HCT116 (cell line): Measurements from ENCODE around the gene TGFBR3. TPM values are rescaled to one million over a fixed set of nuclear protein-coding genes. Genes with fewer than 3 reads are reported as not detected.

ENCODE experiments used
- ATAC-seq: fragments of 200-7000 bp; cut with Tn5 transposase; 2 replicates; pipeline ENCODE4 v1.9.1; 2020; ENCODE audit warnings: mild to moderate bottlenecking, moderate library complexity
- BruUV-seq: library from RNA; stranded (reverse); fragments of 400-500 nt; replicated peaks from 2 replicates; lab custom pipeline; 2021; lab: Mats Ljungman, UMichigan
- CTCF ChIA-PET: fragments of 300-600 bp; sonication (Branson Sonifier 250); formaldehyde crosslinking; loops from one replicate; lab custom pipeline; 2021; ENCODE audit warnings: antibody characterized with exemption; lab: Charles Lee
- POLR2A ChIA-PET: fragments of 300-600, 350-600 bp; sonication (Branson Sonifier 250); formaldehyde crosslinking; loops from one replicate; lab custom pipeline; 2021; ENCODE audit warnings: antibody characterized with exemption; lab: Charles Lee
- RAD21 ChIA-PET, 2 experiments: fragments of 300-600 bp; sonication (Branson Sonifier 250); formaldehyde crosslinking; loops; one replicate each; lab custom pipeline; 2023; ENCODE audit warnings: low total read pairs in 2 of 2; ENCODE audit not compliant: uncharacterized antibody in 2 of 2, unreplicated experiment in 2 of 2, low non-redundant PET in 1 of 2; lab: Charles Lee
- DNase-seq: peaks from one replicate; pipeline ENCODE4 v3.0.0-alpha.2; 2010; ENCODE audit warnings: low read depth, low spot score
- H2AFZ ChIP-seq: fragments of 200-600 bp; shearing (Covaris generic), sonication (generic); 2 replicates; pipeline ENCODE4 v1.6.1; 2017; ENCODE audit warnings: low read depth, mixed run types, mixed read lengths, antibody characterized with exemption, low read length; ENCODE audit not compliant: poor library complexity, severe bottlenecking
- H3K27ac ChIP-seq: 2 replicates; pipeline ENCODE4 v1.5.1; 2012; ENCODE audit warnings: low read depth, low read length
- H3K27me3 ChIP-seq: fragments of 200-600 bp; sonication (generic); 2 replicates; pipeline ENCODE4 v1.6.1; 2016; ENCODE audit warnings: mixed run types, low read length, mixed read lengths; ENCODE audit not compliant: insufficient read depth
- H3K36me3 ChIP-seq, 2 experiments: fragments of 200-500 bp in 1 of 2; fragments of 200-600 bp in 1 of 2; sonication (Bioruptor generic) in 1 of 2; sonication (generic) in 1 of 2; 2 replicates each; pipeline versions ENCODE4 v1.5.1 to v1.6.1; 2014 to 2016; ENCODE audit warnings: low read length in 2 of 2, inconsistent platforms in 1 of 2, mixed read lengths in 1 of 2, mixed run types in 1 of 2; ENCODE audit not compliant: insufficient read depth in 2 of 2, control insufficient read depth in 1 of 2
- H3K4me1 ChIP-seq, 2 experiments: fragments of 200-600 bp in 1 of 2; sonication (generic) in 1 of 2; 2 replicates each; pipeline versions ENCODE4 v1.5.1 to v1.6.1; 2012 to 2017; ENCODE audit warnings: low read length in 2 of 2, inconsistent platforms in 1 of 2, mild to moderate bottlenecking in 1 of 2, mixed read lengths in 1 of 2, mixed run types in 1 of 2, moderate library complexity in 1 of 2; ENCODE audit not compliant: insufficient read depth in 2 of 2, control insufficient read depth in 1 of 2
- H3K4me2 ChIP-seq: fragments of 200-600 bp; sonication (generic); 2 replicates; pipeline ENCODE4 v1.6.1; 2017; ENCODE audit warnings: mixed run types, low read length, mixed read lengths
- H3K4me3 ChIP-seq, 2 experiments: fragments of 200-600 bp in 1 of 2; sonication (generic) in 1 of 2; replicated peaks in 1 of 2; 2 replicates each; pipeline ENCODE4 v1.5.1; 2011 to 2016; ENCODE audit warnings: low read length in 2 of 2, control low read depth in 1 of 2, low read depth in 1 of 2, mild to moderate bottlenecking in 1 of 2, mixed read lengths in 1 of 2, mixed run types in 1 of 2
- H3K79me2 ChIP-seq: fragments of 200-600 bp; sonication (generic); 2 replicates; pipeline ENCODE4 v1.6.1; 2017; ENCODE audit warnings: mild to moderate bottlenecking, mixed run types, low read length, moderate library complexity, mixed read lengths; ENCODE audit not compliant: insufficient read depth
- H3K9ac ChIP-seq: fragments of 200-600 bp; sonication (generic); 2 replicates; pipeline ENCODE4 v1.6.1; 2016; ENCODE audit warnings: low read length, mixed read lengths
- H3K9me2 ChIP-seq: fragments of 200-600 bp; sonication (generic), shearing (Covaris generic); 2 replicates; pipeline ENCODE4 v1.6.1; 2017; ENCODE audit warnings: mixed run types, mild to moderate bottlenecking, moderate library complexity; ENCODE audit not compliant: insufficient read depth
- H3K9me3 ChIP-seq, 2 experiments: fragments of 200-500 bp in 1 of 2; fragments of 200-600 bp in 1 of 2; sonication (Bioruptor generic) in 1 of 2; sonication (generic) in 1 of 2; 2 replicates each; pipeline ENCODE4 v1.6.1; 2014 to 2017; ENCODE audit warnings: low read length in 2 of 2, mixed read lengths in 2 of 2, inconsistent platforms in 1 of 2, low read depth in 1 of 2, mild to moderate bottlenecking in 1 of 2, mixed run types in 1 of 2, moderate library complexity in 1 of 2; ENCODE audit not compliant: control insufficient read depth in 1 of 2, insufficient read depth in 1 of 2
- H4K20me1 ChIP-seq: fragments of 200-600 bp; sonication (generic), shearing (Covaris generic); 2 replicates; pipeline ENCODE4 v1.6.1; 2017; ENCODE audit warnings: mixed run types, mild to moderate bottlenecking, moderate library complexity; ENCODE audit not compliant: insufficient read depth
- CEBPB ChIP-seq: IDR thresholded peaks from 2 replicates; pipeline ENCODE4 v1.6.1; 2012; ENCODE audit warnings: low read depth
- EGR1 ChIP-seq: IDR thresholded peaks from 2 replicates; pipeline ENCODE4 v1.6.1; 2012; ENCODE audit warnings: low read depth
- EZH2 ChIP-seq: fragments of 200-600 bp; sonication (generic); IDR thresholded peaks from 2 replicates; pipeline ENCODE4 v1.6.1; 2017; ENCODE audit warnings: antibody characterized with exemption, mixed run types
- EZH2phosphoT487 ChIP-seq: fragments of 200-600 bp; IDR thresholded peaks from 2 replicates; pipeline ENCODE4 v1.6.1; 2018; ENCODE audit warnings: antibody characterized with exemption, borderline replicate concordance
- FOSL1 ChIP-seq: IDR thresholded peaks from 2 replicates; pipeline ENCODE4 v1.6.1; 2012; ENCODE audit warnings: low read depth
- JUND ChIP-seq: IDR thresholded peaks from 2 replicates; pipeline ENCODE4 v1.6.1; 2012
- MAX ChIP-seq: IDR thresholded peaks from 2 replicates; pipeline ENCODE4 v1.6.1; 2012
- POLR2A ChIP-seq: IDR thresholded peaks from 2 replicates; pipeline ENCODE4 v1.7.0; 2011; ENCODE audit warnings: borderline replicate concordance; ENCODE audit not compliant: insufficient read depth, insufficient read length; ENCODE audit errors: extremely low read depth
- POLR2AphosphoS5 ChIP-seq: IDR thresholded peaks from 2 replicates; pipeline ENCODE4 v1.6.1; 2011; ENCODE audit warnings: mild to moderate bottlenecking, low read depth, low read length, moderate library complexity
- RAD21 ChIP-seq: IDR thresholded peaks from 2 replicates; pipeline ENCODE4 v1.6.1; 2012; ENCODE audit warnings: low read depth, mild to moderate bottlenecking
- SP1 ChIP-seq: IDR thresholded peaks from 2 replicates; pipeline ENCODE4 v1.6.1; 2012; ENCODE audit warnings: low read depth
- SRF ChIP-seq: IDR thresholded peaks from 2 replicates; pipeline ENCODE4 v1.6.1; 2012; ENCODE audit warnings: low read depth
- YY1 ChIP-seq: IDR thresholded peaks from 2 replicates; pipeline ENCODE4 v1.6.1; 2011; ENCODE audit warnings: low read length, low read depth, moderate library complexity, mild to moderate bottlenecking; ENCODE audit not compliant: insufficient replicate concordance; ENCODE audit errors: extremely low read depth
- ZBTB33 ChIP-seq: IDR thresholded peaks from 2 replicates; pipeline ENCODE4 v1.6.1; 2011; ENCODE audit warnings: mild to moderate bottlenecking, low read length, moderate library complexity; ENCODE audit not compliant: insufficient replicate concordance; ENCODE audit errors: extremely low read depth
- ZFX ChIP-seq: fragments of 450-650 bp; IDR thresholded peaks from 2 replicates; pipeline ENCODE4 v1.6.1; 2017
- ZNF274 ChIP-seq: fragments of 200-500 bp; sonication (Bioruptor generic); IDR thresholded peaks from 2 replicates; pipeline ENCODE4 v1.6.1; 2014; ENCODE audit warnings: mild to moderate bottlenecking, low read depth, low read length, inconsistent platforms
- intact Hi-C: fragments of 100-400 bp; cut with micrococcal nuclease; formaldehyde crosslinking; loops from 2 replicates; pipeline ENCODE4 v1.10.0; 2022
- total RNA-seq: library from RNA; stranded (reverse); gene quantifications from one replicate; pipeline ENCODE4 v1.2.1, GENCODE V29; 2021; ENCODE audit not compliant: unreplicated experiment

The TGFBR3 gene
- total RNA-seq, 1 experiment from 2014 or later: 7.1 TPM

DNA sequence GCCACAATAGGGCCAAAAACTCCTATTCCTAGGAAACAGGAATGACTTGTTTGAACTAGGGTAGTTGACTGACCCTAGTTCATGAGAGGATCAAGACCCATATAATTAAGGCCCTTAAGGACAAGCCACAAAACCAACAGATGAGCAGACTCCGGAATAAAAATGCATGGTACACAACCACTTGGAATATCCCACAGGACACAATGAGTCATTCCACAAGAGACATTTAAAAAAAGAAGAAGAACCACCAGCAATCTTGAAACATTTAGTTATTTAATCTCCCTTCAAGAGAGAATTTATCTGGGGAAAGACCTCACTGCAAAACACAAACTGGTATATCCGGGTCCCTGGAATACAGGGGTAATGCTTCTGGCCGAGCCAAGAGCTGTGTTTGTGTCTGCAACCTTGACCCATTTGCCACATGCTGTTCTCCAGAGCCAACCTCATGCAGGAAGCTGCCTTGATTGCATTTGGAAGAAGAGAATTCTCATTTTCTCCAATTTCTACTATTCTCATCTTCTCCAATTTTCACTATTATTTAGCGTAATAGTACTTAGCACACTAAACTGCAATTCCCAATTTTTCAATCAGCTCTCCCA is 135.5 kb downstream of the TGFBR3 start:
- no peaks in the 10 kb centered on the region for H3K27me3 ChIP-seq
- intact Hi-C loops: no loop called here
- no peaks in the 10 kb centered on the region for H3K4me1 ChIP-seq
- CTCF ChIA-PET: no interaction called here
- DNase-seq (no peak), ATAC-seq (no peak)
- RAD21 ChIA-PET: interaction anchor here in 1 of 2 experiments (0.6 kb wide), 1 partner anchor 176 kb away, joined by 4 read pairs; no protein-coding TSS in a partner anchor
- POLR2A ChIA-PET: no interaction called here
- peaks cover 0 to 11% of the 10 kb centered on the region in 2 experiments; a peak in 2 of 4 replicates for H3K9me3 ChIP-seq
- H3K4me3 ChIP-seq: no peak overlapping the region
- no peaks in the 10 kb centered on the region for H3K36me3 ChIP-seq
- no TSS peak for BruUV-seq
- H3K9ac ChIP-seq: no peak overlapping the region
- no peaks in the 10 kb centered on the region for H3K9me2 ChIP-seq
- no peaks in the 10 kb centered on the region for H3K79me2 ChIP-seq
- no peaks in the 10 kb centered on the region for H4K20me1 ChIP-seq
- TF ChIP-seq POLR2A (no peak), SRF (no peak), YY1 (no peak), CEBPB (no peak), EGR1 (no peak), ZNF274 (no peak), JUND (no peak)
- TF ChIP-seq, all 23 proteins: peak for 0
- Histone ChIP-seq H3K27ac (no peak overlapping the region), H2AFZ (no peak overlapping the region), H3K4me2 (no peak overlapping the region)

GRCh38 chr1:91749788-91750231 is 136.1 kb downstream of the TGFBR3 start:
- no peak overlapping the region for H2AFZ ChIP-seq
- no peak overlapping the region for H3K9ac ChIP-seq
- H3K9me2 ChIP-seq: no peaks in the 10 kb centered on the region
- POLR2A ChIA-PET: no interaction called here
- DNase-seq (no peak), ATAC-seq (no peak)
- H3K4me3 ChIP-seq: no peak overlapping the region
- peaks cover 0 to 11% of the 10 kb centered on the region in 2 experiments; a peak in 2 of 4 replicates for H3K9me3 ChIP-seq
- no peaks in the 10 kb centered on the region for H3K27me3 ChIP-seq
- no peaks in the 10 kb centered on the region for H3K36me3 ChIP-seq
- BruUV-seq: no TSS peak
- RAD21 ChIA-PET: no interaction called here
- no peaks in the 10 kb centered on the region for H4K20me1 ChIP-seq
- no peak overlapping the region for H3K4me2 ChIP-seq
- CTCF ChIA-PET: no interaction called here
- no peak overlapping the region for H3K27ac ChIP-seq
- intact Hi-C loops: no loop called here
- H3K79me2 ChIP-seq: no peaks in the 10 kb centered on the region
- H3K4me1 ChIP-seq: no peaks in the 10 kb centered on the region
- TF ChIP-seq RAD21: no peak
- TF ChIP-seq POLR2A: no peak
- no peak for TF ChIP-seq SRF
- TF ChIP-seq MAX: no peak
- no peak for TF ChIP-seq ZBTB33
- TF ChIP-seq EZH2phosphoT487: no peak
- TF ChIP-seq POLR2AphosphoS5: no peak
- TF ChIP-seq EZH2: no peak
- TF ChIP-seq YY1: no peak
- TF ChIP-seq SP1: no peak
- TF ChIP-seq CEBPB: no peak
- no peak for TF ChIP-seq FOSL1
- TF ChIP-seq ZFX: no peak
